Activated CD4-positive, alpha-beta T cell treated with anti-CD3 and anti-CD28 coated beads, Interleukin-2, amount 50 U/mL, for 4 hours (primary cell): ENCODE data around the gene ARMH2.

Source experiments
- DNase-seq, 2 experiments: peaks; one replicate each; pipeline ENCODE4 v3.0.0-alpha.2; 2020

ARMH2 gene

DNA sequence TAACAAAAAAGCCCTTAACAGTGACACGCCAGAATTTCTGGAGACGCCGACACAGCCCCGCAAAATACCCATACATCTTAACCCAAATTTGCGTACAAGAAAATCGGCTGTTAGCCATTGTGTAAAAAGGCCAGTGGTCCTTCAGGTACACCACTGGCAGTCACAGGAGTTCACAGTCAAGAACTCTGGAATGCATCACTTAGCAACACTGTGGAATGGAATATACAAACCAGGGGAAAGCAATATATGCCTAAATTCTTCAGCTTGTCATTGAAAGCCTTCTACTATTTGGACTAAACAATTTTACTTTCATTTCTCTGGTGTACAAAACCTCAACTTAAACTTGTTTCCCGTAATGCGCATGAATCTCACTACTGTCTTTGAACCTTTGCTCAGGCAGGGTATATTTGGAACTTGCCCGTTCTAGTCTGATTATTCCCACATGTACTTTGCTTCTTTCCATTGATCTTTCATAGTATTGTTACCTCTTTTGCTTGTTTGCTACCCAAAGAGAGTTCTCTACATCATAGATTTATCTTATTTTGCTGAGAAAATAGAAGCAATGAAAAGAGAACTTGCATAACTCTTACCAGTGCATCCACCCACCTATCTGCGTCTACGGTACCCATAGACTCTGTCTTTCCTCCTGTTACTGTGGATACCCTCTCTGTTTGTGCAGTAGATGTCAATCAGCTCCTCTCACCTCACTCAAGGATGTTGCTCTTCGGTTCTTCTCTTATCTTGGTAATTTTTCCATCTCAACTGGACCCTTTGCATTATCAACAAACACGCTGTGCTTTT is at the start of gene ARMH2:
Gene ARMH2 (minus strand): TSS at position 178 of the 801 bp plus-strand sequence. CDS start 60 bp downstream, at position 118.
- no peak for DNase-seq

DNA sequence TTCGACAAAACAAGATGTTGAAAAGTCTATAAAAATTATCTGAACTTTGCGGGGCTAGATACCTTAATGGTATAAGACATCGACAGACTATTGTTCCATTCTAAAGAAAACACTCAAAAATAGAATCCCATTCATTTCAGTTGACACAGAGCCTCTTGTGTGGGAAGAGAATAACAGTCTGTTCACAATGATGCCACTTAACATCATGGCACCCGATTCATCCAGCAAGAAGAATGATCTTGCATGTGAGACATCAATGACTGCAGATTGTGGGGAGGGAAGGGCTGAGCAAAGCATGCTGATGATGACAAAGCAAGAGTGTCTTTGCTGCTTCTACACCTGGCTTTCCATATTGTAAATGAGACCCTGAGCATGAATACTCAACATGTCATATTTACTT is 49.7 kb upstream of the ARMH2 start:
- DNase-seq = no peak

DNA sequence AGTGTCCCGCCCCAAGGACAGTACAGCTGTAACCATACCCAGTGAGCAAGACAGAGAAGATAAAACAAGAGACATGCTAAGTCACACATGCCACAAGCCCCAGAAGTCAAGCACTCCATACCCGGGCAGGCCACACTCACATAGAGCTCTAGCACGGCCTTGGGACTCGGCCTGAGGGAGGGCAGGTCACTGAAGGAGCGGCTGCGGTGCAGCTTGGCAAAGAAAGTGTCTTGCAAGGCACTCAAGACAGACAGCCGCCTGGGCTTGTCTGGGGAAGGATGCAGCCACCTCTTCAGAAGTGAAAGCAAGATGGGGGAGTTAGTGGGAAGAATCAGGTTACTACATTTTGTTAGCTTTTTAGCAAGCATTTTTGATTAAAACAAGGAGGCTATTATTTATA is 48.7 kb upstream of the ARMH2 start:
- no peak for DNase-seq

- DNase-seq = no peak
These were observed 46.9 kb upstream of the ARMH2 start for GRCh38 chr6:24845578-24845977.

GRCh38 chr6:24844903-24845302 is 46.2 kb upstream of the ARMH2 start:
- no peak for DNase-seq

DNA sequence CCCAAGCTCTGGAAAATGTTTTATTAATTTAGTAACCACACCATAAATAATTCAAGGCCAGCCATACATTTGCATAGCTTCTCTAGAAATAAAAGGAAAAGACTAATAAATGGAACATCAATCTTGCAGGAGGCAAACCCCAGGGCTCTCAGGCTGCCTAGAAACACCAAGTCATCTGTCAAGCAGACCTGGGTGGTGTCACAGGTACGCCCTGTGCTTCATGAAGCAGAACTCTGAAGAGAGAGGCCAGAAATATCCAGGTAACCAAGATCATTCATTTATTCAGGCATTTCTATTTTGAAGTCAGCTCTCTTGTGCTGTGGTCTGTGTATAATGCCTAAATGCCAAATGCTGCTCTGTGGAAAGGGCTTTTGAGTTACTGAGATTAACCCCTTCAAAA is 45.3 kb upstream of the ARMH2 start:
- no peak for DNase-seq

DNA sequence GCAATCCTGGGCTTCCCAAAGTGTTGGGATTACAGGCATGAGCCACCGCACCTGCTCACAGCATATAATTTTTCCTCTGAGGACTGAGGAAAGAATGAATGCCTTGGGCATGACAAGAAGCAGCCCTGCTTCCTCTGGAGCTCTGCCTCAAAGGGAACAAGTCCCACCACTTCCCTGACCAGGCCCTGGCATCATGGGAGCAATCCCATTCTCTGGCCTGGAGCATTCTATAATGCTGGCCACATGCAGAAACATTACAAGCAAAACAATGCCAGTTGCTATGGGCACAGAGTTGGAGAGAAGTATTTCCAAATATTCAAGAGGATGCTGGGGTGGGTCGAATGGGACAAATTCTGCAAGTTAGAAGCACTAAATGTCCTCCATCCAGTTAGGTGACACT is 41.5 kb upstream of the ARMH2 start:
- no peak for DNase-seq

- DNase-seq = no peak
These were observed 40.3 kb upstream of the ARMH2 start for GRCh38 chr6:24838994-24839393.

DNA sequence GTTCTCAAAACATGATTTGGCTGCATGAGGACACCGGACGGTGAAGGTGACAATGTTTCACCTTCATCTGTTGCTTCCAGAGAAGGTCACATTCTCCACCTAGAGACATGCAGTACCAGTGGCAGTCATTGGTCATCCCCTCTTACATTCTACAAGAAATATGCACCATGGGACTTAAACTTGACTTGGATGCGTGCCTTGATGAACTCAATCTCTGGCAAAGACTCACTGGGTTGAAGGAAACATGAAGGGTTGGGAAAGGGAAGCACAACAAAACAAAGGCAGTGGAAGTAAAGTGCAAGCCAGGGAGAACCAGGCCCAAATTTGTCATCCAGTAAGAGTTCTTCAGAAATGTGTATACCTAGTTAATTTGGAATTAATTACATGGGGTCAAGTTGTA is 39.4 kb upstream of the ARMH2 start:
- DNase-seq = no peak

GRCh38 chr6:24836109-24836508 is 37.4 kb upstream of the ARMH2 start:
- DNase-seq = no peak

- DNase-seq = no peak
These were observed 35.1 kb upstream of the ARMH2 start for GRCh38 chr6:24833711-24834386.

DNA sequence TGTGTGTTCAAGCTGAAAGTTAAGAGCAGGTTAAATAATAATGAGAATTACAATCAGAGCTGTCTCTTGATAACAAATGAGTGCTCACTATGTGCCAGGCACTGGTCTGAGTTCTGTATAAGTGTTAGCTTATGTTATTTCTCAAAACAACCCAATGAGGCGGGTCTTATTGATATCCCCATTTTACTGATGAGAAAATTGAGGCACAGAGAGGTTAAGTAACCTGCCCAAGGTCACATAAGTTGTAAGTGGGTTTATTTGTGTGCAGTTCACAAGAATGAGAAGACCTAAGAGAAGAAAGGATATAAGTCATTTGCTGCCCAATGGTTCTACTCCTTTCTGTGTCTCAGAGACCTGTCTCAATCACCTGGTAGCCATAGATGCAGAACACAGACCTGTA is 34.1 kb upstream of the ARMH2 start:
- no peak for DNase-seq

DNA sequence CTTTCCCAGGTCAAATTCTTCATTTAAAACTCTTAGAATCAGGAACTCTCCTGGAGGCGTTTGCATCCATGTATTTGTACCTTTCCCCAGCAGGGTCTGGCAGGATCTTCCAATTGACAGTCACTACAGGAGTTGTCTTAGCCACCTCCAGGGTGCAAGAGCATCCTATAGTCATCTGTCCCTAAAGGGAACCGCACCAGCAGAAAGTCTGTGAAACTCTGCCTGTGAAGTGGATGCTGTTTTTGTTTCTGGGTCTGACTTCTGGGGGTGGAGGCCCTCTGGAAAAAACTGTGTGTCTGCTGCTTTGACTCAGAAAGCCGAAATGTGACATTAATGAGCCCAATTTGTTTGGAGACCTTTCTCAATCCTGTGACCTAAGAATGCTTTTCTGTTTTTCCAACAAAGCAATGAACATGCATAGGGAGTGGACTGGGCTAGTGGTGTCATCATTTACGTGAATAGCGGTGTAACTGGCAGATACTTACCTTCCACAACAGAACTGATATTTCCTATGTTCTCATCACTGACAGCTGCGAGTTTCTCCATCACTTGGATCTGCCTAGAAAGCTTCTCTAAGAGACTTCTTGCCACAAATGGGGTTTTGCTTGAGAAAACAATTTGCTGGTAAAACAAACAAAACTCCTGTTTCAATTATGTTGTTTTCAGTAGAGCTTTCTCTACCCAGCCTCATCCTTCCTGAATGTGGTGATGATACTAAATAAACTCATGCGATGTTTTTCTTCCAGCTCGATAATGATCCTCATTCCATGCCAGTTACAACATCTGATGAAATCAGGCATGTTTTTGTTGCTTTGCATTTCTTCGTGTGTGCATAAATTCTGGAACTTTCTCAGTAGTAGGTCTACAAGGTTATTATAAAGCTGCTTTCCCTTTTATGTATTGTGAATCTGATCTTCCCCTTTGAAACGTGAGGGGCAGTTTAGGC is 33.3 kb upstream of the ARMH2 start:
- no peak for DNase-seq

- DNase-seq = no peak
These were observed 30.9 kb upstream of the ARMH2 start for GRCh38 chr6:24829657-24830056.

- no peak for DNase-seq
These were observed 29.3 kb upstream of the ARMH2 start for GRCh38 chr6:24827970-24828369.

- DNase-seq = no peak
These were observed 28.4 kb upstream of the ARMH2 start for GRCh38 chr6:24827162-24827561.

DNA sequence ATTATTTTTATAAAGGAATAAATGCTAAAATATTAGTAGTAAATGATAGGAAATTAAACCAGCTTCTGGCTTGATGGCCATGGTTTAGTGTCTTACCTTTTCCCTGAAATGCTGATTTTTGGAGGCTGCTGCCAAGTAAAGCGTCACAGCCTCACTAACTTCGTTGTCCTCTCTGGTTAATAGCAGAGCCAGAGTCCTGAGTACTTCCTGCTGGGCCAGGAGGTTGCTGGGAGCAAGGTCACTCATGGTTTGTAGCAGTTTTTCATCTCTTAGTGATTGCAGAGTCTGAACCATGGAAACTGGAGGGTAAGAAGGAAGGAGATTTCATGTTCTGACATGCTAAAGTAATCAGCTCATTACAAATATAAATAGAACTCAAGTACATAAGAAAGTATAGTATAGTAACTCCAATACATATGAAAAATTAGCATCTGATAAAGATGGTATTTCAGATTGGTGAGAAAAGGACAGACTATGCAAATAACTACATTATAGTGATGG is 26.5 kb upstream of the ARMH2 start:
- no peak for DNase-seq

DNA sequence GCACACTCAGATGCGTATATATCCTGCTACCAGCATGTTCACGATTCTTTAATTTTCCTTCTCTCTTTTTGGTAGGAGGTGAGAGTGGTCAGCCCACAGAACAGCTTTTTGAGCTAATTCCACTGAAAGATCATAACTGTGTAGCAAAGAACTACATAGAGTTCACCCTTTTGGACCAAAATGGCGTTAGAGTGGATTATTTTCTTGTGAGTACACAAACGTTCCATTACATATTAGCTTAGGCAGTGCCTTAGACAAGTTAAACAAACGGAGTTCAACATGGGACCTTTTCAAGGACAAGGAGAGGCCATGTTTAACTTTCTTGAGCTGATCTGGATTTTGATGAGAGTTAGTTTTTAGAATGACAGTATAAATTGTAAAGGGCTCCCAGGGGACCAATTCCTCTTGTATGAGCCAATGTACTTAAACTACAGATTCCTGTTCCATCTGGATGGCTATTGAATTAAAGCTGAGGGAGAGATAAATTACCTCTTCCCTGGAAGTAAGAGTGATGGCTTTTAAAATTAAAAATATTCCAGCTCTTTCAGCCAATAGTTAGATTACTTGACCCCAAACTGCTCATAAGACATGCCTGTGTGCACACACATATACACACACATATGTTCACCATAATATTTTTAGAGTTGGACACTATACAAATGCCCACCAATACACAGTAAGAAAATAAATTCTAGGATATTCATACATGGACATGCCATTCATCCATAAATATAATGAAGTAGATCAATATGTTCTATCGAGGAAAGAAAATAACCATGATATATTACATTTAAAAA is 25.6 kb upstream of the ARMH2 start:
- DNase-seq = no peak

- DNase-seq = no peak
These were observed 24.5 kb upstream of the ARMH2 start for GRCh38 chr6:24823185-24823584.

DNA sequence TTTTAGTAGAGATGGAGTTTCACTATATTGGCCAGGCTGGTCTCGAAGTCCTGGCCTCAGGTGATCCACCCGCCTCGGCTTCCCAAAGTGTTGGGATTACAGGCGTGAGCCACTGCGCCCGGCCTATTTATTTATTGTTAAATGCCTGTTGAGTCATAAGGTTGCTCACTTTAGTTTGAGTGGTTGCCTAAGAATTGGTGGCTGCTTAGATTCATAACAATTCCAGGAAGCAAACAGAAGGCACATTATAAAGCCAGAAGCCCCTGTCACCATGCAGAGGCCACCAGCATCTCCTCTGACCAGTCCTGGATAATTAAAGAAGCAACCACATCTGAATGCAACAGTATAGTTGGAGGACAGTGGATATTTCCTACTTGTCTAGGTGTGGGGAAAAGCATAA is 24.0 kb upstream of the ARMH2 start:
- no peak for DNase-seq

- DNase-seq = no peak
These were observed 23.2 kb upstream of the ARMH2 start for GRCh38 chr6:24821860-24822444.

GRCh38 chr6:24818346-24818745 is 19.6 kb upstream of the ARMH2 start:
- no peak for DNase-seq
